GM19025 (cell line): ENCODE measurements around the gene DNAI1.

Source experiments
- ATAC-seq: cut with Tn5 transposase; IDR thresholded peaks from one replicate; pipeline ENCODE4 v1.9.1; 2021; ENCODE audit warnings: mild to moderate bottlenecking, low read depth, moderate library complexity; ENCODE audit not compliant: unreplicated experiment

The DNAI1 gene

GRCh38 chr9:34555500-34555899, 96.9 kb downstream of the DNAI1 start:
- no peak for ATAC-seq

- ATAC-seq: no peak
Measured at GRCh38 chr9:34555936-34556525, 97.4 kb downstream of the DNAI1 start.

GRCh38 chr9:34556949-34557348, 98.3 kb downstream of the DNAI1 start:
- ATAC-seq: no peak

- ATAC-seq: no peak
Measured at GRCh38 chr9:34557426-34558321, 99.1 kb downstream of the DNAI1 start.

GRCh38 chr9:34558364-34558763, 99.8 kb downstream of the DNAI1 start:
- no peak for ATAC-seq

GRCh38 chr9:34558919-34559623, 100.5 kb downstream of the DNAI1 start:
- no peak for ATAC-seq

- ATAC-seq: no peak
Measured at GRCh38 chr9:34559624-34560455, 101.2 kb downstream of the DNAI1 start.

GRCh38 chr9:34560599-34561214, 102.1 kb downstream of the DNAI1 start:
- no peak for ATAC-seq

- ATAC-seq: no peak
Measured at GRCh38 chr9:34562135-34562745, 103.6 kb downstream of the DNAI1 start.

GRCh38 chr9:34563262-34563661, 104.7 kb downstream of the DNAI1 start:
- no peak for ATAC-seq

GRCh38 chr9:34564617-34565016, 106.0 kb downstream of the DNAI1 start:
- ATAC-seq: no peak

- no peak for ATAC-seq
Measured at GRCh38 chr9:34565856-34566255, 107.3 kb downstream of the DNAI1 start.

GRCh38 chr9:34566322-34566721, 107.7 kb downstream of the DNAI1 start:
- no peak for ATAC-seq

- ATAC-seq: no peak
Measured at GRCh38 chr9:34566972-34567371, 108.4 kb downstream of the DNAI1 start.

- no peak for ATAC-seq
Measured at GRCh38 chr9:34568133-34568532, 109.5 kb downstream of the DNAI1 start.

GRCh38 chr9:34568774-34569173, 110.2 kb downstream of the DNAI1 start:
- ATAC-seq: no peak

- ATAC-seq: no peak
Measured at GRCh38 chr9:34570376-34570775, 111.8 kb downstream of the DNAI1 start.
